Spleen (tissue), 11 donors: Measurements from ENCODE around the gene FADS6. TPM values are rescaled to one million over a fixed set of nuclear protein-coding genes. Genes with fewer than 3 reads are reported as not detected.
"Not testable (repeated sequence)": the region's sequence is repeated elsewhere in the genome, so short reads cannot be mapped to it uniquely, and the experiment has no call there.

Experiments
- DNase-seq: peaks from one replicate; pipeline ENCODE4 v3.0.0-alpha.2; 2020
- H3K27ac ChIP-seq, 8 donors: fragments of 200-600 bp; sonication (generic) in 7 of 8; 1 replicate in 4 of 8; 2 replicates in 4 of 8; pipeline versions ENCODE4 v1.5.0 to v1.8.0; 2016 to 2021; ENCODE audit warnings: inconsistent platforms in 4 of 8, mild to moderate bottlenecking in 4 of 8, moderate library complexity in 1 of 8
- H3K27me3 ChIP-seq, 7 donors: fragments of 200-600 bp; sonication (generic) in 6 of 7; replicated peaks in 1 of 7; 1 replicate in 4 of 7; 2 replicates in 3 of 7; pipeline versions ENCODE4 v1.5.0 to v1.8.0; 2016 to 2021; ENCODE audit warnings: inconsistent platforms in 3 of 7, mild to moderate bottlenecking in 1 of 7
- H3K36me3 ChIP-seq, 6 donors: fragments of 200-600 bp; sonication (generic) in 5 of 6; 1 replicate in 4 of 6; 2 replicates in 2 of 6; pipeline versions ENCODE4 v1.5.0 to v1.8.0; 2016 to 2021; ENCODE audit warnings: inconsistent platforms in 2 of 6
- H3K4me1 ChIP-seq, 6 donors: fragments of 200-600 bp; sonication (generic) in 5 of 6; 1 replicate in 3 of 6; 2 replicates in 3 of 6; pipeline versions ENCODE4 v1.5.0 to v1.8.0; 2016 to 2021; ENCODE audit warnings: inconsistent platforms in 3 of 6
- H3K4me3 ChIP-seq, 8 donors: fragments of 200-600 bp; sonication (generic) in 7 of 8; 1 replicate in 4 of 8; 2 replicates in 4 of 8; pipeline versions ENCODE4 v1.5.0 to v1.8.0; 2016 to 2021; ENCODE audit warnings: inconsistent platforms in 4 of 8, mild to moderate bottlenecking in 4 of 8, moderate library complexity in 2 of 8
- H3K9me3 ChIP-seq, 8 donors: fragments of 200-600 bp; sonication (generic) in 7 of 8; 1 replicate in 4 of 8; 2 replicates in 4 of 8; pipeline versions ENCODE4 v1.5.0 to v1.8.0; 2016 to 2021; ENCODE audit warnings: inconsistent platforms in 4 of 8
- CTCF ChIP-seq, 11 experiments: fragments of 200-600 bp in 7 of 11; fragments of 450-650 bp in 4 of 11; sonication (generic) in 4 of 11; IDR thresholded peaks in 8 of 11; conservative IDR thresholded peaks in 3 of 11; 1 replicate in 7 of 11; 2 replicates in 4 of 11; pipeline versions ENCODE4 v1.4.0 to v1.8.0; 2016 to 2021; ENCODE audit warnings: antibody characterized with exemption in 11 of 11, inconsistent platforms in 4 of 11, mild to moderate bottlenecking in 1 of 11
- POLR2A ChIP-seq, 3 donors: fragments of 450-650 bp; IDR thresholded peaks; one replicate each; pipeline ENCODE4 v1.5.1; 2017; ENCODE audit warnings: antibody characterized with exemption in 3 of 3, mild to moderate bottlenecking in 1 of 3
- POLR2AphosphoS5 ChIP-seq, 3 donors: sonication (generic); formaldehyde crosslinking; IDR thresholded peaks; one replicate each; pipeline ENCODE4 v1.5.1; 2017; ENCODE audit warnings: antibody characterized with exemption in 3 of 3
- WGBS, 5 donors: extraction: QIAGEN DNeasy Blood & Tissue Kit in 3 of 5; methylation state at CpG; one replicate each; pipeline versions ENCODE4 v1.1.5 to v1.1.7; 2013 to 2018; 5-methylcytosine and 5-hydroxymethylcytosine counted together
- intact Hi-C: fragments of 100-400 bp; cut with DNase I; formaldehyde crosslinking; loops from one replicate; pipeline ENCODE4 v1.15.0; 2023; ENCODE audit warnings: low total_unique reads
- polyA plus RNA-seq, 3 donors: library from polyadenylated mRNA; stranded (reverse); fragments of 200-250 nt; gene quantifications; one replicate each; pipeline ENCODE4 v1.2.1, GENCODE V29; 2013
- total RNA-seq, 7 donors: library from RNA; depleted of rRNA in 3 of 7; stranded (reverse); fragments of >200 nt in 3 of 7; fragmentation: NEBNext Ultra II Directional in 4 of 7; extraction: Animal tissue kit (Norgen Biotek cat#: 25700) in 4 of 7; gene quantifications; one replicate each; pipeline versions ENCODE4 v1.1.0 to v1.2.1, GENCODE V29; 2016 to 2021
- donor health status: healthy with polysubstance abuse.
- donor health status: DM: no; HTN: no; CAD: no; lungs with moderate emphysema.
- donor health status: DM: no; HTN: no; CAD: no.
- donor health status: Bipolar disorder and iron deficiency.
- donor health status: healthy.
- donor health status: DM: no; HTN: no; CAD: no.
- donor health status: DM: yes; HTN: yes; CAD: no.

Gene FADS6
- total and polyA plus RNA-seq, 10 donors, result 0.13 to 8.8 (median 3.3) TPM

GRCh38 chr17:74907012-74907411 is 13.6 kb upstream of the FADS6 start:
- H3K36me3 ChIP-seq, result no peaks in the 10 kb centered on the region
- TF ChIP-seq CTCF (IDR thresholded peaks at IDR 0.05 in 8 of 11, conservative IDR thresholded peaks at IDR 0.05 in 3 of 11) (no peak), POLR2A (IDR thresholded peaks at IDR 0.05) (no peak), POLR2AphosphoS5 (IDR thresholded peaks at IDR 0.05) (no peak)
- H3K9me3 ChIP-seq, result no peaks in the 10 kb centered on the region
- H3K27ac ChIP-seq, result no peak overlapping the region
- peaks cover 0 to 44% (median 5%) of the 10 kb centered on the region in 7 donors for H3K27me3 ChIP-seq
- H3K4me3 ChIP-seq, result no peak overlapping the region
- H3K4me1 ChIP-seq, result no peaks in the 10 kb centered on the region
- intact Hi-C loops, result no loop called here
- DNase-seq, result no peak
- 94 to 100% (median 97%) methylated on average over 3 to 34 of the region's 34 CpGs for WGBS, 5 donors

- WGBS, 5 donors, result 65 to 81% (median 70%) methylated on average over 6 of the region's 6 CpGs
- H3K9me3 ChIP-seq, intact Hi-C loops, DNase-seq, H3K36me3 ChIP-seq, H3K4me3 ChIP-seq, H3K4me1 ChIP-seq, H3K27ac ChIP-seq: not testable (repeated sequence)
- H3K27me3 ChIP-seq, result peaks cover 0 to 51% (median 5%) of the 10 kb centered on the region in 7 donors
Measured at GRCh38 chr17:74906214-74906793, 12.9 kb upstream of the FADS6 start.

GRCh38 chr17:74904687-74905409 is 11.4 kb upstream of the FADS6 start:
- intact Hi-C loops, result no loop called here
- Histone ChIP-seq H3K36me3 (no peaks in the 10 kb centered on the region), H3K27me3 (peaks cover 0 to 58% (median 6%) of the 10 kb centered on the region in 7 donors), H3K9me3 (no peaks in the 10 kb centered on the region), H3K4me3 (no peak overlapping the region), H3K27ac (no peak overlapping the region), H3K4me1 (no peaks in the 10 kb centered on the region)
- no peak for DNase-seq
- 72 to 84% (median 79%) methylated on average over 4 to 7 of the region's 7 CpGs for WGBS, 5 donors
- no peak for TF ChIP-seq CTCF (IDR thresholded peaks at IDR 0.05 in 8 of 11, conservative IDR thresholded peaks at IDR 0.05 in 3 of 11)
- TF ChIP-seq POLR2AphosphoS5 (IDR thresholded peaks at IDR 0.05), result no peak
- TF ChIP-seq POLR2A (IDR thresholded peaks at IDR 0.05), result no peak

GRCh38 chr17:74903671-74904070 is 10.2 kb upstream of the FADS6 start:
- H3K4me3 ChIP-seq, result no peak overlapping the region
- intact Hi-C loops, result no loop called here
- no peaks in the 10 kb centered on the region for H3K9me3 ChIP-seq
- no peak for TF ChIP-seq POLR2A (IDR thresholded peaks at IDR 0.05)
- TF ChIP-seq POLR2AphosphoS5 (IDR thresholded peaks at IDR 0.05), result no peak
- TF ChIP-seq CTCF (IDR thresholded peaks at IDR 0.05 in 8 of 11, conservative IDR thresholded peaks at IDR 0.05 in 3 of 11), result no peak
- H3K36me3 ChIP-seq, result no peaks in the 10 kb centered on the region
- no peak for DNase-seq
- 73 to 81% (median 77%) methylated on average over 6 of the region's 6 CpGs for WGBS, 5 donors
- peaks cover 0 to 58% (median 6%) of the 10 kb centered on the region in 7 donors for H3K27me3 ChIP-seq
- H3K27ac ChIP-seq, result no peak overlapping the region
- H3K4me1 ChIP-seq, result no peaks in the 10 kb centered on the region
